ENCODE results near the gene POU2AF3.
"Not testable (repeated sequence)": the region's sequence is repeated elsewhere in the genome, so short reads cannot be mapped to it uniquely, and the experiment has no call there.

POU2AF3 gene

GRCh38 chr11:111285189-111286091 lies 12.9 kb upstream of the POU2AF3 start:
- no peak for ATAC-seq
- H3K4me3 Mint-ChIP-seq: no peak overlapping the region
- H3K27ac Mint-ChIP-seq: peak overlapping the region; percentile 63
- H3K4me1 Mint-ChIP-seq: peaks cover 7% of the 10 kb centered on the region
- no peaks in the 10 kb centered on the region for H3K27me3 Mint-ChIP-seq
- H3K9me3 Mint-ChIP-seq: no peaks in the 10 kb centered on the region
- no peaks in the 10 kb centered on the region for H3K36me3 Mint-ChIP-seq

- Mint-ChIP-seq H3K27me3 (no peaks in the 10 kb centered on the region), H3K4me3 (no peak overlapping the region), H3K36me3 (no peaks in the 10 kb centered on the region), H3K4me1 (no peaks in the 10 kb centered on the region), H3K9me3 (no peaks in the 10 kb centered on the region), H3K27ac (no peak overlapping the region)
- ATAC-seq: no peak
Measured at GRCh38 chr11:111291764-111292163, 6.6 kb upstream of the POU2AF3 start.

GRCh38 chr11:111292408-111292807 lies 5.9 kb upstream of the POU2AF3 start:
- not testable (repeated sequence) for H3K27ac Mint-ChIP-seq, H3K4me3 Mint-ChIP-seq, ATAC-seq, H3K27me3 Mint-ChIP-seq, H3K4me1 Mint-ChIP-seq, H3K36me3 Mint-ChIP-seq, H3K9me3 Mint-ChIP-seq

GRCh38 chr11:111296196-111296595 lies 2.1 kb upstream of the POU2AF3 start:
- ATAC-seq: no peak
- no peaks in the 10 kb centered on the region for H3K36me3 Mint-ChIP-seq
- peaks cover 17% of the 10 kb centered on the region for H3K4me1 Mint-ChIP-seq
- H3K27ac Mint-ChIP-seq: no peak overlapping the region
- peaks cover 13% of the 10 kb centered on the region for H3K27me3 Mint-ChIP-seq
- no peaks in the 10 kb centered on the region for H3K9me3 Mint-ChIP-seq
- H3K4me3 Mint-ChIP-seq: no peak overlapping the region

- ATAC-seq: no peak
- Mint-ChIP-seq H3K9me3 (no peaks in the 10 kb centered on the region), H3K4me1 (peaks cover 22% of the 10 kb centered on the region), H3K36me3 (no peaks in the 10 kb centered on the region), H3K4me3 (peak overlapping the region; percentile 50), H3K27me3 (peaks cover 13% of the 10 kb centered on the region), H3K27ac (no peak overlapping the region)
Measured at GRCh38 chr11:111297696-111298095, 650 bp upstream of the POU2AF3 start.

GRCh38 chr11:111299101-111300026 lies 1.0 kb downstream of the POU2AF3 start:
- peak; percentile 73 for ATAC-seq
- Mint-ChIP-seq H3K4me1 (peaks cover 29% of the 10 kb centered on the region), H3K4me3 (peak overlapping the region; percentile 72), H3K36me3 (no peaks in the 10 kb centered on the region), H3K27me3 (peaks cover 13% of the 10 kb centered on the region), H3K27ac (peak overlapping the region; percentile 42), H3K9me3 (no peaks in the 10 kb centered on the region)

- H3K4me1 Mint-ChIP-seq: peaks cover 29% of the 10 kb centered on the region
- H3K9me3 Mint-ChIP-seq: no peaks in the 10 kb centered on the region
- peaks cover 13% of the 10 kb centered on the region for H3K27me3 Mint-ChIP-seq
- H3K36me3 Mint-ChIP-seq: no peaks in the 10 kb centered on the region
- ATAC-seq: no peak
- H3K27ac Mint-ChIP-seq: no peak overlapping the region
- H3K4me3 Mint-ChIP-seq: no peak overlapping the region
Measured at GRCh38 chr11:111300569-111300968, 2.2 kb downstream of the POU2AF3 start.

GRCh38 chr11:111301004-111301841 lies 2.9 kb downstream of the POU2AF3 start:
- H3K36me3 Mint-ChIP-seq: no peaks in the 10 kb centered on the region
- no peaks in the 10 kb centered on the region for H3K9me3 Mint-ChIP-seq
- no peak overlapping the region for H3K27ac Mint-ChIP-seq
- H3K4me1 Mint-ChIP-seq: peaks cover 29% of the 10 kb centered on the region
- ATAC-seq: peak; percentile 54
- peaks cover 13% of the 10 kb centered on the region for H3K27me3 Mint-ChIP-seq
- no peak overlapping the region for H3K4me3 Mint-ChIP-seq

- H3K36me3 Mint-ChIP-seq: no peaks in the 10 kb centered on the region
- H3K27me3 Mint-ChIP-seq: peaks cover 13% of the 10 kb centered on the region
- H3K4me1 Mint-ChIP-seq: peaks cover 29% of the 10 kb centered on the region
- no peak overlapping the region for H3K4me3 Mint-ChIP-seq
- no peak overlapping the region for H3K27ac Mint-ChIP-seq
- H3K9me3 Mint-ChIP-seq: no peaks in the 10 kb centered on the region
- ATAC-seq: no peak
Measured at GRCh38 chr11:111301842-111302118, 3.4 kb downstream of the POU2AF3 start.

- H3K27ac Mint-ChIP-seq: no peak overlapping the region
- H3K36me3 Mint-ChIP-seq: no peaks in the 10 kb centered on the region
- no peak overlapping the region for H3K4me3 Mint-ChIP-seq
- H3K27me3 Mint-ChIP-seq: peaks cover 9% of the 10 kb centered on the region
- ATAC-seq: no peak
- no peaks in the 10 kb centered on the region for H3K9me3 Mint-ChIP-seq
- peaks cover 29% of the 10 kb centered on the region for H3K4me1 Mint-ChIP-seq
Measured at GRCh38 chr11:111302298-111302697, 4.0 kb downstream of the POU2AF3 start.

GRCh38 chr11:111303461-111303860 lies 5.1 kb downstream of the POU2AF3 start:
- H3K27ac Mint-ChIP-seq: no peak overlapping the region
- H3K36me3 Mint-ChIP-seq: peaks cover 5% of the 10 kb centered on the region
- H3K27me3 Mint-ChIP-seq: peaks cover 8% of the 10 kb centered on the region
- no peak for ATAC-seq
- no peak overlapping the region for H3K4me3 Mint-ChIP-seq
- H3K9me3 Mint-ChIP-seq: no peaks in the 10 kb centered on the region
- H3K4me1 Mint-ChIP-seq: peaks cover 29% of the 10 kb centered on the region

GRCh38 chr11:111305162-111305802 lies 6.9 kb downstream of the POU2AF3 start:
- ATAC-seq: no peak
- H3K27me3 Mint-ChIP-seq: peaks cover 8% of the 10 kb centered on the region
- peaks cover 21% of the 10 kb centered on the region for H3K4me1 Mint-ChIP-seq
- peaks cover 5% of the 10 kb centered on the region for H3K36me3 Mint-ChIP-seq
- no peak overlapping the region for H3K27ac Mint-ChIP-seq
- no peak overlapping the region for H3K4me3 Mint-ChIP-seq
- no peaks in the 10 kb centered on the region for H3K9me3 Mint-ChIP-seq

- Mint-ChIP-seq H3K27ac (no peak overlapping the region), H3K9me3 (no peaks in the 10 kb centered on the region), H3K4me1 (peaks cover 15% of the 10 kb centered on the region), H3K4me3 (no peak overlapping the region), H3K36me3 (peaks cover 5% of the 10 kb centered on the region), H3K27me3 (peaks cover 8% of the 10 kb centered on the region)
- ATAC-seq: no peak
Measured at GRCh38 chr11:111305876-111306275, 7.5 kb downstream of the POU2AF3 start.

- Mint-ChIP-seq H3K4me3 (no peak overlapping the region), H3K4me1 (peaks cover 11% of the 10 kb centered on the region), H3K36me3 (peaks cover 5% of the 10 kb centered on the region), H3K27ac (no peak overlapping the region), H3K9me3 (no peaks in the 10 kb centered on the region), H3K27me3 (peaks cover 8% of the 10 kb centered on the region)
- no peak for ATAC-seq
Measured at GRCh38 chr11:111306321-111306720, 8.0 kb downstream of the POU2AF3 start.
